ENCODE data around the gene KIF24. TPM values are rescaled to one million over a fixed set of nuclear protein-coding genes. Genes with fewer than 3 reads are reported as not detected.

KIF24 gene
- total RNA-seq, 4 donors from 2014 or later = 0.42 to 1.4 (median 0.99) TPM

- TF ChIP-seq POLR2A (IDR thresholded peaks at IDR 0.05) (no peak), CTCF (IDR thresholded peaks at IDR 0.05) (no peak)
- WGBS, 2 donors = 54 to 76% methylated on average over 3 of the region's 3 CpGs
- intact Hi-C loops (cut with DNase I; ENCODE audit: low total_unique reads) = loop anchor here (2.0 kb wide), 1 partner anchor 45 kb away; no protein-coding TSS in a partner anchor
- H3K4me3 ChIP-seq (ENCODE audit: low read depth, poor library complexity, severe bottlenecking) = no peak overlapping the region
- no peak for DNase-seq (ENCODE audit: low spot score in 2 of 2)
These were observed 4.8 kb upstream of the KIF24 start for GRCh38 chr9:34333836-34334235.

DNA sequence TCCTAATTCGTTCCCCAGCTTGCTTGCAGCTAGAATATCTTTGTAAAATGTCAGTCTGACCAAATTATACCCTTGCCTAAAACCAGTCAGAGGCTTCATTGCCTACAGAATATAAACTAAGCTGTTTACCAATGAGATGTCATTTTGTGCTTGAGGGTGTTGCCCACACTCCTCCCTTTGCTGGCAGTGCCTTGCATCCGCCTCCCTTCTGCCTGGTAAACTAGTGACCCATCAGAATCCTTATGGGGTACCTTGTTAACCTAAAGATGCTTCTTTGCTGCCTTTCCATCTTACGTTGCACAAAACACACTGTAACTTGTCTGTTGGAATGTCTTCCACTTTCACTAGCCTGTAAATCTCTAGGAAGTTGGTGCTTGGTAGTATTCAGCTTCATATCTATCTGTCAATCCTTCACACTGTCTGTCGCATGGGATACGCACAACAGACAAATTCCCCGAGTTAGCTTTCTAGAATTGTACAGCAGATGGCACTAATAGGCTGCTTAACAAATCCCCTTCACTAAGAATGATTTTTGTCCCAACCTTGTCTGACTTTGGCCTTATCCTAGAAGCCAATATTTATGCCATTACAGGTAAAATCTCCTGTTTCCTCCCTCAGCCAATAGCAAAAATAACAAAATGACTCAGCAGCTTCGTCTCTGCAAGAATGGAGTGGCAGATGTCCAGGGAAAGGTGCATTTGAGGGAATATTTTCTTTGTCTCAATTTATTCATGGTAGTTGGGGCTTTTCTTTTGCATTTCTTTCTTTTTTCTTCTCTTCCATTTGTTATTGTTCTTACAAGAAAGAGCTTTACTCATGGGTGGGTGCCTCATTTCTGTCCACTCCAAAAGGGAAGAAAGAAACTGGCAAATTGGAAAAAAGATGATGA is 3.3 kb upstream of the KIF24 start:
- TF ChIP-seq POLR2A (IDR thresholded peaks at IDR 0.05) (no peak), CTCF (IDR thresholded peaks at IDR 0.05) (no peak)
- H3K4me3 ChIP-seq (ENCODE audit: low read depth, poor library complexity, severe bottlenecking) = no peak overlapping the region
- no peak for DNase-seq (ENCODE audit: low spot score in 2 of 2)
- WGBS, 2 donors = 24 to 25% methylated on average over 7 of the region's 7 CpGs
- intact Hi-C loops (cut with DNase I; ENCODE audit: low total_unique reads) = loop anchor here (2.0 kb wide), 1 partner anchor 46 kb away; no protein-coding TSS in a partner anchor

- no peak overlapping the region for H3K4me3 ChIP-seq (ENCODE audit: low read depth, poor library complexity, severe bottlenecking)
- TF ChIP-seq CTCF (IDR thresholded peaks at IDR 0.05) (no peak), POLR2A (IDR thresholded peaks at IDR 0.05) (no peak)
- intact Hi-C loops (cut with DNase I; ENCODE audit: low total_unique reads) = no loop called here
- 73 to 80% methylated on average over 1 of the region's 1 CpG for WGBS, 2 donors
- no peak for DNase-seq (ENCODE audit: low spot score in 2 of 2)
These were observed 2.1 kb upstream of the KIF24 start for GRCh38 chr9:34331196-34331595.

DNA sequence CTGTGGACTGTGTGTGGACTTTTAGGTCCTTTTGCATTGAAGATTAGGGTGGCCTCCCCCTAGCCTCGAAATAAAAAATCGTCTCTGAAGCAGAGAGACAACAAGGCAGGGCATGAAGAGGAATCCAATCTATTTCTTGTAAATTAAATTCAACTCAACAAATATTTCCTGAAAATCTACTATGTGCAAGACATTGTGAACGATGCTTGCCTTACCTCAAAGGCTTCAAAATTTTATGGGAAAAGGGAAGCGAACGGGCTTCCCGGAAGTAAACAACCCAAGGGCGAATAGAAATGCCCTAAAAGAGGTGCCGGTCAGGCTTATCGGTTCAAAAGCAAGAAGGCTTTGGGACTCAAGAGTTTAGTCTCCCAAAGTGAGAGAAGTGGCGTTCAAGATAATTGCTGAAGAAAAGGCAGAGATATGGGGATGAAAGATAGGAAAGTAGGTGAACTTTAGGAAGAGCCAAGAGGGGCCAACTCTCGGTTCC is 525 bp downstream of the KIF24 start:
- 1 to 2% methylated on average over 11 of the region's 11 CpGs for WGBS, 2 donors
- TF ChIP-seq CTCF (IDR thresholded peaks at IDR 0.05) = no peak
- no peak for TF ChIP-seq POLR2A (IDR thresholded peaks at IDR 0.05)
- peak overlapping the region; percentile 45 for H3K4me3 ChIP-seq (ENCODE audit: low read depth, poor library complexity, severe bottlenecking)
- DNase-seq (ENCODE audit: low spot score in 2 of 2) = no peak
- intact Hi-C loops (cut with DNase I; ENCODE audit: low total_unique reads) = no loop called here

- no peak for TF ChIP-seq POLR2A (IDR thresholded peaks at IDR 0.05)
- TF ChIP-seq CTCF (IDR thresholded peaks at IDR 0.05) = no peak
- no peak for DNase-seq (ENCODE audit: low spot score in 2 of 2)
- intact Hi-C loops (cut with DNase I; ENCODE audit: low total_unique reads) = no loop called here
- H3K4me3 ChIP-seq (ENCODE audit: low read depth, poor library complexity, severe bottlenecking) = no peak overlapping the region
- 68% methylated on average over 1 of the region's 1 CpG for WGBS, 2 donors
These were observed 2.4 kb downstream of the KIF24 start for GRCh38 chr9:34326690-34327089.
